ENCODE data around the gene KCNJ12. TPM values are rescaled to one million over a fixed set of nuclear protein-coding genes. Genes with fewer than 3 reads are reported as not detected.
"Not testable (repeated sequence)": the region's sequence is repeated elsewhere in the genome, so short reads cannot be mapped to it uniquely, and the experiment has no call there.

The KCNJ12 gene
- total RNA-seq, 1 donor from 2014 or later, result 3.6 TPM

- no peak for DNase-seq (ENCODE audit: low spot score)
Measured at GRCh38 chr17:21385281-21385845, 9.2 kb downstream of the KCNJ12 start.

DNA sequence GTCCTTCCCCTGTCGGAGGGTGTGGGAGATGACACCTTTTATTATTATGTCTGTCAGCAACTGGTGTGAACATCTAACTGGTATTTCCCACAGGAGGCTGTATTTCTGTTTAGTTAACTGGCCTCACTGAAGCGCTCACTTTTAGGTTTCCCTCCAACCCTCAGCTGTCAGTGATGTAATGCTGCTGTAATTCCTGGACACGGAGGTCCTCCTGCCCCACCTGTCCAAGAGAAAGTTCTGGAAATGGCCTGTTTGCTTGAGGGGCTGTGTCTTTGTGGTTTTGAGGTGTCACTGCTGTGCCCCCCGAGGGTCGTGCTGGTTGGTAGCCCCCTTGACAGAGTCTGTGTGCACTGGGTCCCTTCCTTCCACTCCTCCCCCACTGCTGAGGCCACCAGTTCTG is 11.5 kb downstream of the KCNJ12 start:
- DNase-seq (ENCODE audit: low spot score), result no peak

DNA sequence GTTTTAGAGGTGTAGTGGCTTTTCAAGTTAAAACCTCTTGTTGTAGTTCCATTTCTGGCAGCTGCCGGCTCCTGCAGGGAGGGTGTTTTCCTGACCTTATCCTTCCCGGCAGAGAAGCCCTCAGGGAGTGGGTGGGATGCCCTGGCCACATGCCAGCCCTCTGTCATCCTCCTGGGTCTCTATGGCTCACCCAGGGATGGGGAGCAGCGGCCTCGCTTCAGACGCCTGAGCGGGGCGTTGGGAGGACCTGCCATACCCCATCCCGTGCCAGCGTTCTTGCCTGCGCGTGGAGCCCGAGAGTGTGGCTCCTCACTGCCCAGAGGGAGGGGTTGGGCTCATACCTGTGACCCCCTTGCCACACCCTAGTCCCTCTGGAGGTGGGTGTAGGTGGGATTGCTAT is 11.9 kb downstream of the KCNJ12 start:
- no peak for DNase-seq (ENCODE audit: low spot score)

GRCh38 chr17:21388944-21389343 is 12.8 kb downstream of the KCNJ12 start:
- no peak for DNase-seq (ENCODE audit: low spot score)

- no peak for DNase-seq (ENCODE audit: low spot score)
Measured at GRCh38 chr17:21389394-21389793, 13.2 kb downstream of the KCNJ12 start.

DNA sequence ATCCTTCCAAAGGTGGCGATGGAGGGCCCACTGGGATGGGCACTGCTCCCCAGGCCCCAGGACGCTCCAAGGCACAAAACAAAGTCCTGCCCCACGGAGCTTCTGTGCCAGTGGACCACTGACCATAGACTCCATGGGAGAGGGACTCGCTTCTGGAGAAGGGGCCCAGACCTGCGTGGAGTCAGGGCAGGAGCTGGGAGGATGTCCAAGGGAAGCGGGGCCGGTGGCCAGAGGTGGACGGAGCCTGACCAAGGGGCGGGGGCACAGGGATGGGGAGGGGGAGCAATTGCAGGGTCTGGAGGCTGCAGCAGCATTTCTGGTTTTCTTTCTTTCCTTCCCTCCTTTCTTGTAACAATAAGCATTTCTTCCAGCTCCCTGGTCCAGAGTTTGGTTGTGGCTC is 14.1 kb downstream of the KCNJ12 start:
- DNase-seq (ENCODE audit: low spot score), result no peak

DNA sequence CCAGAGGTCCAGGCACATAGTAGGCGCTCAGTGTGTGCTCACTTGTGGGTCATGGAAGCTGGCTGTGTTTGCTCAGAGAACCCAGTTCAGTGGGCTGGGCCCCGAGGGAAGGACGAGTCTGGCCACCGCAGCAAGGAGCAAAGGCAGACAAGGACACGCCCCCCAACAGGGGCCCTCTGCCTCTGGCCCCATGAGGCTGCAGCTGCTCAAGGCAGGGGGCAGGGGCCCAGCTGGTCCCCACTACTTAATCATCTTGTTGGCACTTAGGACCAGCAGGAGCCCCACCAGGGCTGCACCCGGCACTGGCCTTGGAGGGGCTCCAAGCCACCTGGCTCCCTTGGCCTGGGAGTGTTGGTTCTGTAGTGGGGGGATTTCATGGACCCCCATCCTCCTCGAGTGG is 16.1 kb downstream of the KCNJ12 start:
- no peak for DNase-seq (ENCODE audit: low spot score)

DNA sequence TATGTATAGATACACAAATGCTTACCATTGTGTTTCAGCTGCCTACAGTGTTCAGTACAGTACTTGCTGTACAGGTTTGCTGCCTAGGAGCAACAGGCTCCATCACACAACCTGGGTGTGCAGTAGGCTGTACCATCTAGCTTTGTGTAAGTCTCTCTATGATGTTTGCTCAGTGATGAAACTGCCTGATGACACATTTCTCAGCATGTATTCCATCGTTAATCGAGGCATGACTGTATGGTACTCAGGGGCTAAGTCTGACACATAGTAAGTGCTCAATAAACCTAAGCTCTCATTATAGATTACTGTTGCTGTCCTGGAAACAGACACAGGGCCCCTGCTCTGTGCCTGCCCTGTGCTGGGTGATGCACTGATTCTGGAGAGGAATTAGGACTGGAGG is 18.1 kb downstream of the KCNJ12 start:
- DNase-seq (ENCODE audit: low spot score), result no peak

DNA sequence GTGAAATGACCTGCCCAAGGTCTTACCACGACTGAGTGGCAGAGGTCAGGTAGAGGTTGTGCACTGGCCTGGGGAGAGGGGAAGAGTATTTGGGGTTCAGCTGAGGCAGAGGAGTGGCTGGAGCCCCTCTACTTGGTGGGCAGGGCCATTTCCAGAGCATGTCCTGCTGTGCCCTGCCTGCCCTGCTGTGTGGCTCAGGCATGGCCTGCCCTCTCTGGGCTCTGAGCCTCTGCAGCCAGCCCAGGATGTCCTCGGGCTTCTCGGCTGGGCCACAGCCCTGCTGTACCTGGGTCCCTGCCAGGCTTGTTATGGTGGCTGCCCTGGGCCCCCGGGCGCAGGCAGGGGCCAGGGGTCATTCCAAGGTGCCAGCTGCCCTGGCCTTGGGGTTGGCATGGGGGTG is 19.6 kb downstream of the KCNJ12 start:
- no peak for DNase-seq (ENCODE audit: low spot score)

- no peak for DNase-seq (ENCODE audit: low spot score)
Measured at GRCh38 chr17:21396237-21396636, 20.1 kb downstream of the KCNJ12 start.

DNA sequence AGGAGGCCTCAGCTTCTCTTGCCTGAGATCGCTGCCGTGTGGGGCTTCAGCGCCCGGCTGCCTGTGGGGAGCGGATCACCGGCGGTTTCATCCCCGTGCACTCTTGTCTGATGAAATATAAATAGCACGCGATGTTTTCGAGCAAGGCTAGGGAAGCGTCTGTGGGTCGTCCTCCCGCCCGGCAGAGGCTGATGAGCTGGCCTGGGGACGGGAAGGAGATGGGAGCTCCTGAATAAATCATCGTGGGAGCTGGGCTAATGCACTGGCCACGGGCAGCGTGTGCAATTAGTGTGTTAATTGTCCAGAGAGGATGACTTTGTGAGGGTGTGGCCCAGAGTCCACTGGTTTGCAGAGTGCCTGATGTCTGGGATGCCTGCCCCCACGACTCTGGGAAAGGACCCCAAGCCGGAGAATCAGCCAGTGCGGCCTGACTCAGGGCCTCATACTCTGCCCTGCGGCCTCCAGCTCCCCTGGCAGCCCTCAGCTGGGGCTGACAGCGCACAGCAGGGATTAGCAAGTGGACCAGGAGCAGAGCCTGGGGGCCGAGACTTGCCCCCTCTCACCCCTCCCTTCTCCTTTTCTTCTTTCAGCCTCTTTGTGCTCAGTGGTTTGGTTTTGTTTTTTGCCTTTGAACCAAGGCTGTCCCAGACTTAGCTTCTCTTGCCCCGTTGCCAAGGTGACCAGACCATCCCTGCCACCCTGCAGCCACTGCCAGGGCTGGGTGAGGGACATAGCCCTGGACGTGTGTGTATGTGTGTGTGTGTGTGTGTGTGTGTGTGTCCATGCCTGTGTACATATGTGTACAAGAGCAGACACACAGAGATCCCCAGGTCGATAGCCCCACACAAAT is 21.4 kb downstream of the KCNJ12 start:
- DNase-seq (ENCODE audit: low spot score), result peak; percentile 83

DNA sequence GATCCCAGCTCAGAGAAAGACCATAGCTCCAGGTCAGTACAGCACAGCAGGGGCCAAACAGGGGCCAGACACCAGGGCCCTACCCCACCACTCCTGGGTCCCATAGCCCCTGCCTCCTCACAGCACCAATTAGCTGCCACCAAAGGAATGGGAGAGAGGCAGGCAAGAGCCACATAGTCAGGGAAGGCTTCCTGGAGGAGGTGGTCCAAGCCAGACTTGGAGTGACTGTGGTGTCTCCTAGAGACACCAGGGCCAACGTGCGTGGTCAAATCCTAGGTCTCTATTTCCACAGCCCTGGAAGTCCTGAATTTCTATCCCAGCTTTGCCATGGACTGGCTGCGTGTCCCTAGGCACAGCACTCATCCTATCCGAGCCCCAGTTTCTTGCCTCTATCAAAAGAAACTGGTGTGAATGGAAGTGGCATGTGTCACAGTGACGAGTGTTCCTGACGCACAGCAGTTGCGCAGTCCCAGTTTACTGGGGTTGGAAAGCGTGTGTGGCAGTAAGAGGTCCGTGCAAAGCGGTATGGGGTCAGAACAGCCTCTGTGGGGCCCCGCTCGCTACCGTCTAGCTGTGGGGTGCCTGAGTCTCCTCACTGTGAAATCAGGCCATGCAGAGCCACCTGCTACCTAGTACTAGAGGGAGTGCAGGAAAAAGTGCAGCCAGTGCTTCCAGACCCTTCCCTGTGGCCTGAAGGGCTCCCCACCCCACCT is 23.5 kb downstream of the KCNJ12 start:
- DNase-seq (ENCODE audit: low spot score), result no peak

GRCh38 chr17:21400187-21400569 is 24.0 kb downstream of the KCNJ12 start:
- DNase-seq (ENCODE audit: low spot score), result not testable (repeated sequence)

DNA sequence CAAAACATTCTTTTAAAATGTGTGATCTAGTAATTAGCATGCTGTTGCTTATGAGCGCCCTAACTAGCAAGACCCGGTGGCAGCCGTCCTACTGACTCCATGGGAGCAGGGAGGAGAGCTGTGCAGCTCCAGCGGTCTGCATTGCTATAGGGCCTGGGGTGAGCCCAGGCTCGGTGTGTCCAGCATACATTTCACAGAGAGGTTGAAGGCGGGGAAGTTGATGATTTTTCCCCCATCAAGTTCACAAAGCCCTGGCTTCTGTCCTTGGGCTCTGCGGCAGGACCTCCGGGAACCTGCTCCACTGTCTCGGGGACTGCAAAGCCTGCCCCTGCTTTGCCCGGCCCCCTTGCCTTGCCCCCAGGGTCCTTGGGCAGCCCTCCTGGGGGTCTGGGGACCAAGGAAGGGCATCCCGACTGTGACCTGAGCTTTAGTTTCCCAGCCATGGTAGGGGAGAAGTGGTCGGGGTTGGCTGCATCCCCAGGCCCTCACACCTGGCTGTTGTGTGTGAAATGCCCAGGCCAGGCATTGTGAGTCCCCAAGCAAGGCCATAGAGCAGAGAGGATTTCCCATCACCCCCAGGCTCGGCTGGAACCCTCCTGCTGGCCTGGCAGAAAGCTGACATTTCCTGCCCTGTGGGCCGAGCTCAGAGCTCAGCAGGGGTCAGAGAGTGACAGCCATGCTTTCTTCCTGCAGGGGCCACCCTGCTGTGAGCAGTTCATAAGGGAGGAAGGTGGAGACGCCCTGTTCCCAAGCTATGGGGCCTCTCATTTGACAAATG is 24.8 kb downstream of the KCNJ12 start:
- no peak for DNase-seq (ENCODE audit: low spot score)

- peak; percentile 97 for DNase-seq (ENCODE audit: low spot score)
Measured at GRCh38 chr17:21402166-21402571, 26.0 kb downstream of the KCNJ12 start.

DNA sequence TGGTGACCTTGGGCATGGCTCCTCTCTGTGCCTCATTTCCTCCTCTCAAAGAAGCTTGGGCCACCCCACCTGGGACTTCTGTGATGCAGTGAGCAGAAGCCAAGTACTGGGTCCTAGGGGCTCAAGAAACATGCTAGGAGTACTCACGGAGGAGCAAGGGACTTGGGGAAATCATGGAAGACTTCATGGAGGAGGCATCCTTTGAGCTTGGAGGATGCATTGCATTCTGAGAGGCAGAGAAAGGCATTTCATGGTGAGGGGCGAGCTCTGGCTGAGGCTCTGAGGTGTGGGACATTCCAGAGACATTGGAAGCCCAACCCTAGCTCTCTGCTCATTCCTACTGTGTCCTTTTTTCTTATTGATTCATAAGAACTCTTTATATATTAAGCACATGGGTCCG is 26.8 kb downstream of the KCNJ12 start:
- not testable (repeated sequence) for DNase-seq (ENCODE audit: low spot score)

- not testable (repeated sequence) for DNase-seq (ENCODE audit: low spot score)
Measured at GRCh38 chr17:21404106-21404505, 27.9 kb downstream of the KCNJ12 start.

- DNase-seq (ENCODE audit: low spot score), result not testable (repeated sequence)
Measured at GRCh38 chr17:21404539-21404938, 28.4 kb downstream of the KCNJ12 start.

- not testable (repeated sequence) for DNase-seq (ENCODE audit: low spot score)
Measured at GRCh38 chr17:21404956-21405731, 29.0 kb downstream of the KCNJ12 start.

GRCh38 chr17:21405904-21406400 is 29.8 kb downstream of the KCNJ12 start:
- not testable (repeated sequence) for DNase-seq (ENCODE audit: low spot score)

Measured in umbilical cord (tissue), 2 donors.